ENCODE measurements around the gene KISS1R. TPM values are rescaled to one million over a fixed set of nuclear protein-coding genes. Genes with fewer than 3 reads are reported as not detected.

The KISS1R gene
- total RNA-seq, 2 experiments from 2014 or later: 1.5 to 1.6 TPM

DNA sequence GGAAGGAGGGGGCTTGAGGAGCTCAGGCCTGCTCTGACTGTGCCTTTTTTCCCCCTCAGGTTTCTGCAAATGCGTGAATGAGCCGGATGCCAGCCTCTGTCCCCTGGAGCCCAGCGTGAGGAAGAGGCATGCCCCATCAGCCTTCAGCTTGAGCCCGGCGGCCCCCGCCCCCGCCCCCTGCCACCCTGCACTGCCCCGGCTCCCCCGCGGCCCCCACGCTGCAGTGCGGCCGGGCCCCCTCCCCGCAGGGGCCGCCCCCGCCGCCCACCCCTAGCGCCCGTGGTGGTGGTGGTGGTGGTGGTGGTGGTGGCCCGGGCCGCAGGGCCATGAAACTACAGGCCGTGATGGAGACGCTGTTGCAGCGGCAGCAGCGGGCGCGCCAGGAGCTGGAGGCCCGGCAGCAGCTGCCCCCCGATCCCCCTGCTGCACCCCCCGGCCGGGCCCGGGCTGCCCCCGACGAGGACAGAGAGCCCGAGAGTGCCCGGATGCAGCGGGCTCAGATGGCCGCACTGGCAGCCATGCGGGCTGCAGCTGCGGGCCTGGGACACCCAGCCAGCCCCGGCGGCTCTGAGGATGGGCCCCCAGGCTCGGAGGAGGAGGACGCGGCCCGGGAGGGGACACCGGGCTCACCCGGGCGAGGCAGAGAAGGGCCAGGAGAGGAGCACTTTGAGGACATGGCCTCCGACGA lies 12.2 kb downstream of the KISS1R start:
- ATAC-seq (ENCODE audit: poor library complexity) (no peak), DNase-seq (no peak)
- H3K4me3 Mint-ChIP-seq: no peak overlapping the region
- Histone ChIP-seq H3K4me3 (ENCODE audit: low read length) (no peak overlapping the region), H3K27ac (ENCODE audit: low read depth in 1 of 2, low read length in 2 of 2) (no peak overlapping the region), H3K27me3 (ENCODE audit: control insufficient read depth in 1 of 2, insufficient read depth in 2 of 2, low read length in 2 of 2) (no peaks in the 10 kb centered on the region), H3K36me3 (ENCODE audit: insufficient read depth, low read length) (no peaks in the 10 kb centered on the region), H3K4me1 (ENCODE audit: insufficient read depth, low read length) (peaks cover 55% of the 10 kb centered on the region), H3K9me3 (ENCODE audit: control insufficient read depth in 1 of 2, insufficient read depth in 1 of 2, low read length in 2 of 2) (no peaks in the 10 kb centered on the region)
- CTCF ChIA-PET: no interaction called here
- H3K4me1 Mint-ChIP-seq (ENCODE audit: low read depth): peaks cover 14% of the 10 kb centered on the region
- H3K36me3 Mint-ChIP-seq (ENCODE audit: low read depth): no peaks in the 10 kb centered on the region
- no peaks in the 10 kb centered on the region for H3K9me3 Mint-ChIP-seq
- no peaks in the 10 kb centered on the region for H3K27me3 Mint-ChIP-seq
- TF ChIP-seq, protein P1, sequence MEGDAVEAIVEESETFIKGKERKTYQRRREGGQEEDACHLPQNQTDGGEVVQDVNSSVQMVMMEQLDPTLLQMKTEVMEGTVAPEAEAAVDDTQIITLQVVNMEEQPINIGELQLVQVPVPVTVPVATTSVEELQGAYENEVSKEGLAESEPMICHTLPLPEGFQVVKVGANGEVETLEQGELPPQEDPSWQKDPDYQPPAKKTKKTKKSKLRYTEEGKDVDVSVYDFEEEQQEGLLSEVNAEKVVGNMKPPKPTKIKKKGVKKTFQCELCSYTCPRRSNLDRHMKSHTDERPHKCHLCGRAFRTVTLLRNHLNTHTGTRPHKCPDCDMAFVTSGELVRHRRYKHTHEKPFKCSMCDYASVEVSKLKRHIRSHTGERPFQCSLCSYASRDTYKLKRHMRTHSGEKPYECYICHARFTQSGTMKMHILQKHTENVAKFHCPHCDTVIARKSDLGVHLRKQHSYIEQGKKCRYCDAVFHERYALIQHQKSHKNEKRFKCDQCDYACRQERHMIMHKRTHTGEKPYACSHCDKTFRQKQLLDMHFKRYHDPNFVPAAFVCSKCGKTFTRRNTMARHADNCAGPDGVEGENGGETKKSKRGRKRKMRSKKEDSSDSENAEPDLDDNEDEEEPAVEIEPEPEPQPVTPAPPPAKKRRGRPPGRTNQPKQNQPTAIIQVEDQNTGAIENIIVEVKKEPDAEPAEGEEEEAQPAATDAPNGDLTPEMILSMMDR (IDR thresholded peaks at IDR 0.05): no peak
- intact Hi-C loops (cut with DNase I, micrococcal nuclease): loop anchor here in 1 of 2 experiments (5.0 kb wide), 1 partner anchor 263 kb away; no protein-coding TSS in a partner anchor
- no peak overlapping the region for H3K27ac Mint-ChIP-seq
- POLR2A ChIA-PET: no interaction called here

GRCh38 chr19:929891-930258 lies 12.7 kb downstream of the KISS1R start:
- H3K27ac ChIP-seq (ENCODE audit: low read depth in 1 of 2, low read length in 2 of 2): no peak overlapping the region
- Mint-ChIP-seq H3K27me3 (no peaks in the 10 kb centered on the region), H3K9me3 (no peaks in the 10 kb centered on the region), H3K4me3 (peak overlapping the region; percentile 51), H3K4me1 (ENCODE audit: low read depth) (peaks cover 14% of the 10 kb centered on the region), H3K36me3 (ENCODE audit: low read depth) (no peaks in the 10 kb centered on the region), H3K27ac (no peak overlapping the region)
- TF ChIP-seq, protein P1 (IDR thresholded peaks at IDR 0.05): no peak
- POLR2A ChIA-PET: no interaction called here
- peaks cover 53% of the 10 kb centered on the region for H3K4me1 ChIP-seq (ENCODE audit: insufficient read depth, low read length)
- H3K36me3 ChIP-seq (ENCODE audit: insufficient read depth, low read length): no peaks in the 10 kb centered on the region
- H3K4me3 ChIP-seq (ENCODE audit: low read length): no peak overlapping the region
- CTCF ChIA-PET: no interaction called here
- H3K9me3 ChIP-seq (ENCODE audit: control insufficient read depth in 1 of 2, insufficient read depth in 1 of 2, low read length in 2 of 2): no peaks in the 10 kb centered on the region
- no peaks in the 10 kb centered on the region for H3K27me3 ChIP-seq (ENCODE audit: control insufficient read depth in 1 of 2, insufficient read depth in 2 of 2, low read length in 2 of 2)
- ATAC-seq (ENCODE audit: poor library complexity) (no peak), DNase-seq (no peak)
- intact Hi-C loops (cut with DNase I, micrococcal nuclease): loop anchor here in 1 of 2 experiments (5.0 kb wide), 1 partner anchor 262 kb away; no protein-coding TSS in a partner anchor

- no peak for DNase-seq
- TF ChIP-seq, protein P1 (IDR thresholded peaks at IDR 0.05): no peak
- no peaks in the 10 kb centered on the region for H3K27me3 Mint-ChIP-seq
- H3K4me3 Mint-ChIP-seq: peak overlapping the region; percentile 15
- ATAC-seq (ENCODE audit: poor library complexity): no peak
- no peaks in the 10 kb centered on the region for H3K36me3 Mint-ChIP-seq (ENCODE audit: low read depth)
- H3K4me1 Mint-ChIP-seq (ENCODE audit: low read depth): peaks cover 14% of the 10 kb centered on the region
- peaks cover 41% of the 10 kb centered on the region for H3K4me1 ChIP-seq (ENCODE audit: insufficient read depth, low read length)
- H3K9me3 Mint-ChIP-seq: no peaks in the 10 kb centered on the region
- H3K4me3 ChIP-seq (ENCODE audit: low read length): no peak overlapping the region
- ChIA-PET POLR2A (interaction anchor here (1.1 to 1.7 kb wide), 2 partner anchors 24 to 68 kb away, joined by 3 to 4 read pairs; no protein-coding TSS in a partner anchor), CTCF (no interaction called here)
- peaks cover 0 to 3% of the 10 kb centered on the region in 2 experiments for H3K9me3 ChIP-seq (ENCODE audit: control insufficient read depth in 1 of 2, insufficient read depth in 1 of 2, low read length in 2 of 2)
- intact Hi-C loops (cut with DNase I, micrococcal nuclease): no loop called here
- no peak overlapping the region for H3K27ac ChIP-seq (ENCODE audit: low read depth in 1 of 2, low read length in 2 of 2)
- H3K27ac Mint-ChIP-seq: no peak overlapping the region
- H3K27me3 ChIP-seq (ENCODE audit: control insufficient read depth in 1 of 2, insufficient read depth in 2 of 2, low read length in 2 of 2): no peaks in the 10 kb centered on the region
- H3K36me3 ChIP-seq (ENCODE audit: insufficient read depth, low read length): no peaks in the 10 kb centered on the region
Observed at GRCh38 chr19:931860-932647, 14.9 kb downstream of the KISS1R start.
